Ascending aorta (tissue), 2 donors: ENCODE results near the gene PANK1. TPM values are rescaled to one million over a fixed set of nuclear protein-coding genes. Genes with fewer than 3 reads are reported as not detected.

Experiments
- DNase-seq, 2 donors: peaks; one replicate each; pipeline ENCODE4 v3.0.0-alpha.2; 2019; ENCODE audit warnings: low spot score in 2 of 2
- H3K27ac ChIP-seq, 2 donors: fragments of 200-600 bp; sonication (generic); one replicate each; pipeline ENCODE4 v1.5.1; 2016 to 2017; ENCODE audit warnings: mild to moderate bottlenecking in 1 of 2
- H3K27me3 ChIP-seq: fragments of 200-600 bp; sonication (generic); one replicate; pipeline ENCODE4 v1.5.1; 2017
- H3K36me3 ChIP-seq, 2 donors: fragments of 200-600 bp; sonication (generic); one replicate each; pipeline ENCODE4 v1.5.1; 2016
- H3K4me1 ChIP-seq, 2 donors: fragments of 200-600 bp; sonication (generic); one replicate each; pipeline ENCODE4 v1.5.1; 2016 to 2017; ENCODE audit warnings: mild to moderate bottlenecking in 1 of 2
- H3K4me3 ChIP-seq, 2 donors: fragments of 200-600 bp; sonication (generic); one replicate each; pipeline ENCODE4 v1.5.1; 2016 to 2017; ENCODE audit warnings: mild to moderate bottlenecking in 1 of 2
- H3K9me3 ChIP-seq, 2 donors: fragments of 200-600 bp; sonication (generic); one replicate each; pipeline ENCODE4 v1.5.1; 2016
- intact Hi-C: fragments of 100-400 bp; cut with DNase I; formaldehyde crosslinking; loops from one replicate; pipeline ENCODE4 v1.15.1; 2023
- total RNA-seq: library from RNA; depleted of rRNA; stranded (reverse); fragments of >200 nt; gene quantifications from one replicate; pipeline ENCODE4 v1.1.0, GENCODE V29; 2016
- TF ChIP-seq, protein P1 (sequence below), 3 experiments: fragments of 200-600 bp in 2 of 3; fragments of 450-650 bp in 1 of 3; sonication (generic) in 2 of 3; IDR thresholded peaks; one replicate each; pipeline ENCODE4 v1.5.1; 2016 to 2019; ENCODE audit warnings: antibody characterized with exemption in 3 of 3, mild to moderate bottlenecking in 1 of 3, moderate library complexity in 1 of 3

PANK1 gene
- total RNA-seq, 1 donor from 2014 or later: 1.5 TPM

GRCh38 chr10:89576022-89576421 is 69.0 kb downstream of the PANK1 start:
- H3K27ac ChIP-seq: no peak overlapping the region
- intact Hi-C loops: no loop called here
- DNase-seq: no peak
- TF ChIP-seq, protein P1, sequence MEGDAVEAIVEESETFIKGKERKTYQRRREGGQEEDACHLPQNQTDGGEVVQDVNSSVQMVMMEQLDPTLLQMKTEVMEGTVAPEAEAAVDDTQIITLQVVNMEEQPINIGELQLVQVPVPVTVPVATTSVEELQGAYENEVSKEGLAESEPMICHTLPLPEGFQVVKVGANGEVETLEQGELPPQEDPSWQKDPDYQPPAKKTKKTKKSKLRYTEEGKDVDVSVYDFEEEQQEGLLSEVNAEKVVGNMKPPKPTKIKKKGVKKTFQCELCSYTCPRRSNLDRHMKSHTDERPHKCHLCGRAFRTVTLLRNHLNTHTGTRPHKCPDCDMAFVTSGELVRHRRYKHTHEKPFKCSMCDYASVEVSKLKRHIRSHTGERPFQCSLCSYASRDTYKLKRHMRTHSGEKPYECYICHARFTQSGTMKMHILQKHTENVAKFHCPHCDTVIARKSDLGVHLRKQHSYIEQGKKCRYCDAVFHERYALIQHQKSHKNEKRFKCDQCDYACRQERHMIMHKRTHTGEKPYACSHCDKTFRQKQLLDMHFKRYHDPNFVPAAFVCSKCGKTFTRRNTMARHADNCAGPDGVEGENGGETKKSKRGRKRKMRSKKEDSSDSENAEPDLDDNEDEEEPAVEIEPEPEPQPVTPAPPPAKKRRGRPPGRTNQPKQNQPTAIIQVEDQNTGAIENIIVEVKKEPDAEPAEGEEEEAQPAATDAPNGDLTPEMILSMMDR (IDR thresholded peaks at IDR 0.05): no peak
- H3K9me3 ChIP-seq: peaks cover 0 to 8% of the 10 kb centered on the region in 2 donors
- H3K4me1 ChIP-seq: no peaks in the 10 kb centered on the region
- no peaks in the 10 kb centered on the region for H3K36me3 ChIP-seq
- no peaks in the 10 kb centered on the region for H3K27me3 ChIP-seq
- H3K4me3 ChIP-seq: no peak overlapping the region

DNA sequence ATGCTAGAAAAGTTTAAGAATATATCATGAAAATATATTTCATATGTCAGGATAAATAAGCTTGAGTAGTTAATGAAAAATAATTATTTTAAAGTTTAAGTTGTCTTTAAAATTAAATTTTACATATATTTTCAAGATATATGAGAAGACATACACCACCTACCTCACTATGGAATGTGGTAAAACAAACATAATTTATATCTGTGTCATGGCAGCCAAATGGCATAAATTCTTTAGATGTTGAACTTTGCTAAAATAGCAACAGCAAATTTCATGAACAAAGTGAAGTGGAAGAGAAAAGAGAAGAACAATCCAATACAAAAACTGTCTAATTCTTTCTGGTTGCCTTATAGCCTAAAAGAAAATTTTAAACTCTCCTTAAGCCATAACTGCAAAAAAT is 70.0 kb downstream of the PANK1 start:
- intact Hi-C loops: no loop called here
- DNase-seq: no peak
- peaks cover 0 to 8% of the 10 kb centered on the region in 2 donors for H3K9me3 ChIP-seq

DNA sequence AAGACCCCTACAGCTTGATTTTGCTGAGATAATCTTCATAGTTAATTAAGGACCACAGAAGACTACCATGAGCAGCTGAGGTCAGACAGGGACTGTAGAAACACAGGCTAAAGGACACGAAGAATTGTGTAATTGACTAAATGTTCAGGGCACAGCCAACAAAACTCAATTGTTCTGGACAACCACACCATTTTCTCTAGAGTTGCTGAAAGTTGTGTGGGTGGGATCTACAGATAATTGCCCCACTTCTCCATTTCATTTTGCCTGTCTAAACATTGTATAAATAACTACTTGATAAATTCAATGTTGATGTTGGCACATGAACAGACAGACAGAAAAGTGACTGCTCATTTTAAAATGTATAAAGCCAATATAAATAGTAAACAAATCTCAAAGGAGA is 70.7 kb downstream of the PANK1 start:
- TF ChIP-seq, protein P1 (IDR thresholded peaks at IDR 0.05): no peak
- H3K9me3 ChIP-seq: peaks cover 0 to 8% of the 10 kb centered on the region in 2 donors
- no peak overlapping the region for H3K4me3 ChIP-seq
- no peaks in the 10 kb centered on the region for H3K36me3 ChIP-seq
- intact Hi-C loops: no loop called here
- no peak for DNase-seq
- H3K4me1 ChIP-seq: no peaks in the 10 kb centered on the region
- H3K27me3 ChIP-seq: no peaks in the 10 kb centered on the region
- no peak overlapping the region for H3K27ac ChIP-seq

More for the DNA sequence above, 70.0 kb downstream of the PANK1 start:
- H3K27ac ChIP-seq: no peak overlapping the region
- H3K4me1 ChIP-seq: no peaks in the 10 kb centered on the region
- TF ChIP-seq, protein P1 (IDR thresholded peaks at IDR 0.05): no peak
- no peaks in the 10 kb centered on the region for H3K27me3 ChIP-seq
- no peaks in the 10 kb centered on the region for H3K36me3 ChIP-seq
- H3K4me3 ChIP-seq: no peak overlapping the region

DNA sequence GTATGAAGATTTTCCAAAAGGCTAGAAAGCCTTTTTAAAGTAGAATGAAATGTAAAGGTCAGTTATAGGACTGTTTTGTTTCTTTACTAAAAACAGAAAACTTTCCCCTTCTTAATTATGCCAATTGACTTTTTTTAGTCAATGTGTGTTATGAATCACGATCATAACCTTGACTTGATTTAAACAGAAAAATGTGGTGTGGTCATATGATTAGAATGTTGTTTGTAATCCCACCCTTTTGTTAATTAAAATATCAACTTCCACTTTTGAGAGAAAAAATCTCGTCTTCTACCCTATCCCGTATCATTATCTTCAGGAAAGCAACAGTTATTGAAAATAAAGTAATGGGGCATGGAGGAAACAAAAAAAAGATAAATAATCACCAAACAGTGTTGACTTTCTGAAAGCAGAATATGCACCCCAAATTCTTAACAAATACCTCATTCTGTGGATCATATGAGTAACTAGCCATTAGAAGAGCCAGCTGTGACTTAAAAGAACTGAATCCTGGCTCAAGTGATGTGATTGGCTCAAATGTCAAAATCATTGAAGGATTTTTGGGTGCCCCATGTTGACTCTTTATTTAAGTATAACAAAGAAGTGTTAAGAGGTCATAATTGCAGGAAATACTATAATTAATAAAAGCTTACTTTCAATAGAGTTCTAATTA is 77.3 kb downstream of the PANK1 start:
- no peaks in the 10 kb centered on the region for H3K4me1 ChIP-seq
- H3K36me3 ChIP-seq: no peaks in the 10 kb centered on the region
- no peak overlapping the region for H3K4me3 ChIP-seq
- DNase-seq: no peak
- intact Hi-C loops: no loop called here
- H3K27ac ChIP-seq: no peak overlapping the region
- no peaks in the 10 kb centered on the region for H3K9me3 ChIP-seq
- TF ChIP-seq, protein P1 (IDR thresholded peaks at IDR 0.05): no peak
- no peaks in the 10 kb centered on the region for H3K27me3 ChIP-seq

- Histone ChIP-seq H3K36me3 (no peaks in the 10 kb centered on the region), H3K27ac (no peak overlapping the region), H3K4me3 (no peak overlapping the region), H3K4me1 (no peaks in the 10 kb centered on the region), H3K27me3 (no peaks in the 10 kb centered on the region), H3K9me3 (no peaks in the 10 kb centered on the region)
- TF ChIP-seq, protein P1 (IDR thresholded peaks at IDR 0.05): no peak
- intact Hi-C loops: no loop called here
- no peak for DNase-seq
These were observed 78.0 kb downstream of the PANK1 start for GRCh38 chr10:89566992-89567391.
